ENCODE measurements around the gene DNMT3A. TPM values are rescaled to one million over a fixed set of nuclear protein-coding genes. Genes with fewer than 3 reads are reported as not detected.

The DNMT3A gene
- total RNA-seq, 1 experiment from 2014 or later, result 35.7 TPM

DNA sequence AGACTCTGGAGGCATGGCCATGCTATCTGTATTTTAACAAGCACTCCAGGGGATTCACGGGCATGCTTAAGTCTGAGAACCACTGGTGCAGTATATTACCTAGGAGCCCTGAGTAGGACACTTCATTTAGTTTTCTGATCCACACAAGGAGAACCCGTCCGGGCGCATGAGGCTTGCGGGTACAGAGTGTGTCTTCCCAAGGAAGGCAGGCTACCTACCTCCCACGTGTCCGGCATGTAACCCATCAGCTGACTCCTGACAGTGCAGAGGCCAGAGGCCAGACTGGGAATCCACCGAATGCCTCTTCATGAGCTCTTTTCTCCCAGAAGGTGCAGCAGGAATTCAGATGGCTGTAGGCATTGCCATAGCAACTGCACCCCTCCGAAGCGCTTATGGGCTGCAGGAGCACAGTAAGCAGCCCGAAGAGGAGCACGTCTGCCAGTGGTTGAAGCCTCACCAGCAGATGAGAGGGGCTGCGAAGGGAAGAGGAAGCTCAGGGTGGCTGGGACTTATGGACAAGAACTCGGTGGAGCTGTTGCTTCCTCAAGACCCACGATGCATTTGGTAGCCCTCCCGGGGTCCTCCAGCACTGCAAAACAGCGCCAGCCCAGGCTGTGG lies 33.8 kb upstream of the DNMT3A start:
- Mint-ChIP-seq H3K4me3 (ENCODE audit: low read depth, unreplicated experiment) (no peak overlapping the region), H3K27ac (ENCODE audit: unreplicated experiment) (no peak overlapping the region), H3K9me3 (ENCODE audit: low read depth, unreplicated experiment) (no peaks in the 10 kb centered on the region), H3K4me1 (ENCODE audit: low read depth, unreplicated experiment) (peaks cover 14% of the 10 kb centered on the region), H3K36me3 (ENCODE audit: insufficient read depth, unreplicated experiment) (peaks cover 11% of the 10 kb centered on the region), H3K27me3 (ENCODE audit: unreplicated experiment) (no peaks in the 10 kb centered on the region)
- CTCF ChIA-PET, result interaction anchor here (0.6 to 2.8 kb wide), 2 partner anchors 13 to 1055 kb away, joined by 4 to 12 read pairs; no protein-coding TSS in a partner anchor
- TF ChIP-seq, protein P1, sequence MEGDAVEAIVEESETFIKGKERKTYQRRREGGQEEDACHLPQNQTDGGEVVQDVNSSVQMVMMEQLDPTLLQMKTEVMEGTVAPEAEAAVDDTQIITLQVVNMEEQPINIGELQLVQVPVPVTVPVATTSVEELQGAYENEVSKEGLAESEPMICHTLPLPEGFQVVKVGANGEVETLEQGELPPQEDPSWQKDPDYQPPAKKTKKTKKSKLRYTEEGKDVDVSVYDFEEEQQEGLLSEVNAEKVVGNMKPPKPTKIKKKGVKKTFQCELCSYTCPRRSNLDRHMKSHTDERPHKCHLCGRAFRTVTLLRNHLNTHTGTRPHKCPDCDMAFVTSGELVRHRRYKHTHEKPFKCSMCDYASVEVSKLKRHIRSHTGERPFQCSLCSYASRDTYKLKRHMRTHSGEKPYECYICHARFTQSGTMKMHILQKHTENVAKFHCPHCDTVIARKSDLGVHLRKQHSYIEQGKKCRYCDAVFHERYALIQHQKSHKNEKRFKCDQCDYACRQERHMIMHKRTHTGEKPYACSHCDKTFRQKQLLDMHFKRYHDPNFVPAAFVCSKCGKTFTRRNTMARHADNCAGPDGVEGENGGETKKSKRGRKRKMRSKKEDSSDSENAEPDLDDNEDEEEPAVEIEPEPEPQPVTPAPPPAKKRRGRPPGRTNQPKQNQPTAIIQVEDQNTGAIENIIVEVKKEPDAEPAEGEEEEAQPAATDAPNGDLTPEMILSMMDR (IDR thresholded peaks at IDR 0.05; ENCODE audit: unreplicated experiment), result no peak
- BruUV-seq (replicated peaks), result no TSS peak
- DNase-seq, result no peak
- intact Hi-C loops (cut with micrococcal nuclease; ENCODE audit: unreplicated experiment), result loop anchor here (5.0 kb wide), 1 partner anchor 147 kb away; no protein-coding TSS in a partner anchor

DNA sequence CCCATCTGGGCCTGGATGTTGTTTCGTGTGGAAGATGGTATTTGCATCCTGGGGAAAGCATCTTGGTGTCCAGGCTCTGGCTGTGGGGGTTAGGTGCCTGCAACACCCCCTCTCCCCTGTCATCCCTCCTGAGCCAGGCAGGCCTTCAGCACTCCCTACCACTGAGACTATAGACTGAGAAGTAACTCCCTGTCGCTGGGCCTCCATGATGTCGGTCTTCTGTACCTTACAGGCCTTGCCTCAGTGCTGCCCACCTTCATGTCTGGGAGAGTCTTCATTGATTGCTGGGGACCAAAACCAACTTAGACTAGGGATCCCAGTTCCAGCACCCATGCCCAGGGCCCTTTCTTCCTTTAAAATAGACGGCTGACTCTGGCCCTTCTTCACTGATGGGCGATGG lies 33.1 kb upstream of the DNMT3A start:
- no peaks in the 10 kb centered on the region for H3K27me3 Mint-ChIP-seq (ENCODE audit: unreplicated experiment)
- DNase-seq, result no peak
- TF ChIP-seq, protein P1 (IDR thresholded peaks at IDR 0.05; ENCODE audit: unreplicated experiment), result no peak
- intact Hi-C loops (cut with micrococcal nuclease; ENCODE audit: unreplicated experiment), result loop anchor here (5.0 kb wide), 1 partner anchor 147 kb away; no protein-coding TSS in a partner anchor
- no peak overlapping the region for H3K27ac Mint-ChIP-seq (ENCODE audit: unreplicated experiment)
- BruUV-seq (replicated peaks), result no TSS peak
- H3K36me3 Mint-ChIP-seq (ENCODE audit: insufficient read depth, unreplicated experiment), result peaks cover 11% of the 10 kb centered on the region
- CTCF ChIA-PET, result interaction anchor here (2.8 kb wide), 1 partner anchor 13 kb away, joined by 12 read pairs; no protein-coding TSS in a partner anchor
- peaks cover 14% of the 10 kb centered on the region for H3K4me1 Mint-ChIP-seq (ENCODE audit: low read depth, unreplicated experiment)
- H3K4me3 Mint-ChIP-seq (ENCODE audit: low read depth, unreplicated experiment), result no peak overlapping the region
- no peaks in the 10 kb centered on the region for H3K9me3 Mint-ChIP-seq (ENCODE audit: low read depth, unreplicated experiment)

DNA sequence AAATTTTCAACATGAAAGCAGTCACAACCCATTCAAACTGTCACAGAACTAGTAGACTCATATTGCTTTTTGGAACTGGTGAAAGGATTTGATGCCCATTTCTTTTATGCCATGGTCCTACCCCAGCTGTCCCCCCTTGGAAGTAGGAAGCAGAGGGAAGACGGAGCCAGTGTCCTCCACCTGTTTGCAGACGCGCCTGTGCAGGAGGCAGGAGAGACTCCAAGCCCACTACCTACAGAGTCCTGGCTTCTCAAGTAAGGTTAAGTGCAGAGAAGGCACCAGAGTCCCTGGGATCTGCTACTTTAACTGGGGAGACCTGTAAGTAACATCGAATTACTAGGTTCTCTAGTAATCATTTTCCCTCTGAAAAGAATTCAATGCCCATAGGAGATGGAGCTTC lies 32.7 kb upstream of the DNMT3A start:
- H3K27ac Mint-ChIP-seq (ENCODE audit: unreplicated experiment), result no peak overlapping the region
- no peaks in the 10 kb centered on the region for H3K9me3 Mint-ChIP-seq (ENCODE audit: low read depth, unreplicated experiment)
- TF ChIP-seq, protein P1 (IDR thresholded peaks at IDR 0.05; ENCODE audit: unreplicated experiment), result no peak
- BruUV-seq (replicated peaks), result no TSS peak
- H3K4me3 Mint-ChIP-seq (ENCODE audit: low read depth, unreplicated experiment), result no peak overlapping the region
- peaks cover 14% of the 10 kb centered on the region for H3K4me1 Mint-ChIP-seq (ENCODE audit: low read depth, unreplicated experiment)
- intact Hi-C loops (cut with micrococcal nuclease; ENCODE audit: unreplicated experiment), result no loop called here
- no peak for DNase-seq
- CTCF ChIA-PET, result no interaction called here
- H3K27me3 Mint-ChIP-seq (ENCODE audit: unreplicated experiment), result no peaks in the 10 kb centered on the region
- peaks cover 11% of the 10 kb centered on the region for H3K36me3 Mint-ChIP-seq (ENCODE audit: insufficient read depth, unreplicated experiment)

DNA sequence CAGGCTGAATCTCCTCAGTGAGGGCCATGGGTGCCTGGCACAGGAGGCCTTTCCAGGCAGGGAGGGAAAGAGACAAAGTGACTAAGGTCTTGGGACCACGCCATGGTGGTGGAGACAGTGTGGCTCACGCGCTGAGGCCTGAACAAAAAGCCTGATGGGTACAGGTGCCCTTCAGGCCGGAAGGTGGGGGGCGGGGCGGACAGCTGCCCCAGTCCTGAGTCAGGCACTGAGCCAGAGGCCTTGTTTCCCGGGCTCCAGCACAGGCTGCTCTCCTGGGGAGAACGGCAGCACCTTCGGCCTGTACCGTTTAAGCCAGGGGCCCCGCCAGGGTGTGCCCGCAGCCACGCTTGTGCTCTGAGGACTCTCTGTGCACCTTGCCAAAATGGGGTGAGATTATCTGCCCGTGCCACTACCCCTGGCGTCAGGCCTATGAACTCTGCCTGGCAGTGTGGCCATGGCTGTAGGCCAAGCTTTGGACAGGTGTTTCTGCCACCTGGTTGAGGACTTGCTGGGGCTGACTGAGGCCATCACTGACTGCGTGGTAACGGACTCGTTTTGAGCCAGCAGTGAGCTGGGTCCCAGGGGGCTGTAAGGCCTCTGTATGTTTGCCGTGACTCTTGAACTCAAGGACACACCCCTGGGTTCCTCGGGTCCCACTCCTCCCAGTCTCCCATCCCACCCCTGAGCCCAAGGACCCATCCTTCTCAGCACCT lies 31.7 kb upstream of the DNMT3A start:
- no peak overlapping the region for H3K4me3 Mint-ChIP-seq (ENCODE audit: low read depth, unreplicated experiment)
- H3K4me1 Mint-ChIP-seq (ENCODE audit: low read depth, unreplicated experiment), result peaks cover 14% of the 10 kb centered on the region
- peaks cover 11% of the 10 kb centered on the region for H3K36me3 Mint-ChIP-seq (ENCODE audit: insufficient read depth, unreplicated experiment)
- CTCF ChIA-PET, result interaction anchor here (1.2 kb wide), 1 partner anchor 11 kb away, joined by 4 read pairs; no protein-coding TSS in a partner anchor
- DNase-seq, result peak; percentile 23
- TF ChIP-seq, protein P1 (IDR thresholded peaks at IDR 0.05; ENCODE audit: unreplicated experiment), result no peak
- intact Hi-C loops (cut with micrococcal nuclease; ENCODE audit: unreplicated experiment), result no loop called here
- H3K27me3 Mint-ChIP-seq (ENCODE audit: unreplicated experiment), result no peaks in the 10 kb centered on the region
- no peak overlapping the region for H3K27ac Mint-ChIP-seq (ENCODE audit: unreplicated experiment)
- no peaks in the 10 kb centered on the region for H3K9me3 Mint-ChIP-seq (ENCODE audit: low read depth, unreplicated experiment)
- BruUV-seq (replicated peaks), result no TSS peak

All from Calu3 (cell line).